ENCODE data around the gene LYRM4.
A peak's percentile ranks its signal among the peaks of the same experiment; 100 is the strongest.

Gene LYRM4

DNA sequence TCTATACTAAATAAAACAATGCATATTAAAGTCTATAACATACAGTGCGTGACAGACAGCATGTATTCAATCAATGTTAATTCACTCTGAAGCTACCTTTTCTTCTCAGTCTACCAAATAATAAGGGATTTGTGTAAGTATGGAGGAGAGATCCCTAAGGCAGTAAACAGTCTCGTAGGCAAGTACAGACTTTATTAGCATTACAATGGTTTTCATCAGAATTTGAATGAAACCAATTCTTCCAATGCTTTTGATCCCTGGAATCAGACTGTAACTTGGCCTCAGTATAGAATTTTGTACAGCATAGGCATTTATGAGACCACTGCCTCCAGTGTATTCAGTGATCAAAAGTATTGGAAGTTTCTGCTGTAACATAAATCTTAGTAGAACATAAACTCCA, 19.5 kb downstream of the LYRM4 start:
- DNase-seq, result no peak

DNA sequence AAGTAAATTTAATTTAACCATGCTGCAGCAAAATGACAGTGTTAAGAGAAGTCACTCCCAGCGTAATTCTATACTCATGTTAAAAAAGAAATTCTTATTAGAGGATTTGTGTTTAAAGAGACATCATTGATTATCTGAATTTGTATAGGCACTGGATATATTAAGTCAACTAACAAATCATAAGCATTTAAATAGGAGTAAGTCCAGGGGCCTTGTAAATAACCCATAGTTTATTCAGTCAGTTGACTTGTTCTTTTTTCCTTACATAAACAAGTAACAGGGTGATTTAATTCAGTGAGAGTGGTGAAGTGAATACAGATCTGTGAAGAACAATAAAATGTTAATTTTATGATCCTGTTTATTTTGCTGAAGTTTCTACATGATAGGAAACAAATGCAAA, 22.4 kb downstream of the LYRM4 start:
- DNase-seq, result no peak

DNA sequence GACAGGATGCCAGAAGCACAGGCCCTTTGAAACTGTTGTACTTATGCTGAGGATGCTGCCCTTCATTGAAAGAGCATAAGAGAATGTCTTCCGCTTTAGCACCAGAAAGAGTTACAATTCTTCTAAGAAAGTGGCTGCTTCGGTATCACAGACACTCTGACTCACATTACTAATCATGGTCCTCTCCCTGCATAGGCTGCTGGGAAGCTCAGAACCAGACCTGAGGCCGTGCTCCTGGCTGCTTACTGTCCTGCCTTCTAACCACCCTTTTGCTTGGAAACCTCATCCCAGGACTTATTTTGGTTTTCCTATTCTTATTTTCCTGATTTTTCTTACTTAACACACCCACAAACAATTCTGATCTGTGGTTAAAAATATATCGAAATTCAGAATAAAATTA, 22.9 kb downstream of the LYRM4 start:
- no peak for DNase-seq

DNA sequence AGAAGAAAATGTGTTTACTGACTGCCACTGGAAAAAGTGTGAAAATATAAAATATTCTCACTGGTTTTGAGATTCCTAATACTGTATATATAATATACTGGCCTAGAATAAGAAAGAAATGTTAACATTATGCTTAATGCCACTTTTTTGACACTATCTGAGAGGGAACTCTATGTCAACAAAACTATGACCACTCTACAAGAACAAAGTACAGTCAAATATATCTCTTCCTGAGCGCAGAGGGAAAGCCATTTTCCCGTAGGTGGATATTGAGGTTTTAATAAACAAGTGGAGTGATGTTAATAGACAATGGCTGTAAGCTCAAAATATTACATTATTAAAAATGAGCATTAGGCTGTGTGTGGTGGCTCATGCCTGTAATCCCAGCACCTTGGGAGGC, 24.9 kb downstream of the LYRM4 start:
- no peak for DNase-seq

DNA sequence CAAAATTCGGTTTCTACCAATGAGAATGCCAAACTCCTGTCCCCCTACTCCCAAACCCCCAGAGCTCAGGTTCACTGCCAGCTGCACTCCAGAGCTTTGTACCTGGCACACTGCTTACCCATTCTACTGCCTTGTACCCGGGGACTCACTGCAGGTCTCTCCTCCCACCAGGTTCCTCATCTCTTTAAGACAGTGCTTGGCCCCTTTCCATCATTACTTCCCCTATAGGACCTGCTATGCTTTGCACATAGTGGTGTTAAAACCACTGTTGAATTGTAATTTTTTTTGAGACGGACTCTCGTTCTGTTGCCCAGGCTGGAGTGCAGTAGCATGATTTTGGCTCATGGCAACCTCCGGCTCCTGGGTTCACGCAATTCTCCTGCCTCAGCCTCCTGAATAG, 25.9 kb downstream of the LYRM4 start:
- DNase-seq, result no peak

DNA sequence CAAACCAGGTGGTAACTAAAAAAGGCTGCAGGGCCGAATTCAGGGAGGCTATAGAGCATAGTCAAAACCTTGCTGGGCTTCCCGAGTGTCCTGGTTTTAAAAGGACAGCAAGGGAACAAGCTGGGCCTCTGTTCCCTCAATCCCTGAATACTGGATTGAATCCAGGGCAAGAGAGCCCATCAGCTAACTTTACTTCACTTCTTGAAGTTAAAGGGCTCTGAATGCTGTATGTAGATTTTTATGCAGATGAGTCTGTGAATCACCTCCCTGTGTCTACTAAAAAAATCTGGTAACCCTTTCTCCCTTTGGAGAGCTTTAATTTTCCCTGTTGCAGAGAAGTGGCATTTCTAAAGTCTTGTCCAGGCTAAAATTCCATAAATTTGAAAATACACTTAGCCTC, 29.5 kb downstream of the LYRM4 start:
- DNase-seq, result no peak

DNA sequence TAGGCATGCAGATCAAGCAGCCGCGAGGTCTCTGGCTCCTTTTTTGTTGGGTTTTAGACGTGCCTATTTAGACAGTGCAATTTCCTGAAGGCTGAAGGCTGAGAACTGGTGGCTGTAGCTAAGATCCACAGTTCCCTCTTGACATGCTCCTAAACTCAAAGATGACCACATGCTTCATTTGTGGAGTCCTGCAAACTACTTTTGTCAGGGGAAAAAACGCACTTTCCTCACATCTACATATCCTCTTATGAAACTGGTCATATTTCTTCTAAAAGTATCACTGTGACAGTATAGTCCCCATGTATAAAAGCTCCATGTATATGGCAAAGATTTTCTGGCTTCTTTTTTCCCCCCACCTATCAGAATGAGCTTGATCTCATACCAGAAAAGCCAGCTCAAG, 30.7 kb downstream of the LYRM4 start:
- no peak for DNase-seq

DNA sequence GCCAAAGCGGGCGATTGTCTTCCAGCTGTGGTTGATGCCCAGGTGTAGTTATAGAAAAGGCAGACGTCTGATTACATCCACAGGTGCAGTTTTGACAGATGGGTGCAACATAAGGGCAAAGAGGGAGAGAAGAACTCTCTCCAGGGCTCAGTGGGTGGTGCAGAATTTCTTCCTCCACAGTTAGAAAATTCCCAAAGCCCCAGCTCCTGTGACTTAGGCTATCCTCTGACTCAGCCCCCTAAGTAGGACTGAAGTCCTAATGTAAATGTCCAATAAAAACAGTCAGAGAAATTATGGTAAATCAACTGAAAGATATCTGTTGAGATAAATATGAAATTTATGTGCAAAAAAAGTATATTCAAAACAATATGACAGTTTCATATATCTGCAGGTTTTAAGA, 31.4 kb downstream of the LYRM4 start:
- no peak for DNase-seq

DNA sequence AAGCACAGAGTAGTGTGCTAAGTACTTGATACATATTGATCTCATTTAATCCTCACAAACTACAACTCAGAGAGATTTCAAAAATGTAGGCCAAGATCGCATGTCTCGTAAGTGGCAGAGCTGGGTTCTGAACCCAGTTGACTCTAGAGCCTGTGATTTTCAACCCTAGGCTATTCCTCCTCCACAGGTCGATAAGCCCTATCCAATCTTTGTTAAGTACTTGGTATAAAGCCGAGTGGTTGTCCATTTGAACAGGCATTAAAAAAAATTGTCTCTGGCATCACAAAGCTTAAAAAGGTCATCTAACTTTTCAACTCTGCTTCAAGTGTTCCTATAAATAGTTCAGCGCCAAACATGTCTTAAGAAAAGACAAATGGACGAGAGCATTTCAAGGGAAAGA, 37.4 kb downstream of the LYRM4 start:
- no peak for DNase-seq

DNA sequence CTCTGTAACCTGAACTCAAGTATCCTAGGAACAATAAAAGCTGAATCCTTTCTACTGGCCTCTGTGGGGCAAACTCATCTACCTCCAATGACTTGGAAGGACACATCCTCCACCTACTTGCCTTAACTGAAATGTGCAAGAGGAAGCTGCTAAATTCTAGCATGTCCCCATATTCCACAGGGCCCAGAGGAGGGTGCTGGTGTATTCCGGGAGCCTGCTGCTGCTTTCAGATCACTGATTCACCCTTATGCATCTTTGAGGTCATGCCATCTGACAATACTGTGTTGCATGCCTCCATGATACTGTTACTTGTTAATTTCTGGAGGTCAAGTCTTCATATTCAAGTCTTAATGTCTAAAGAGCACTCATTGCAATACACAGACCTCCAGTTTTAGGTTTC, 40.3 kb downstream of the LYRM4 start:
- DNase-seq, result no peak

DNA sequence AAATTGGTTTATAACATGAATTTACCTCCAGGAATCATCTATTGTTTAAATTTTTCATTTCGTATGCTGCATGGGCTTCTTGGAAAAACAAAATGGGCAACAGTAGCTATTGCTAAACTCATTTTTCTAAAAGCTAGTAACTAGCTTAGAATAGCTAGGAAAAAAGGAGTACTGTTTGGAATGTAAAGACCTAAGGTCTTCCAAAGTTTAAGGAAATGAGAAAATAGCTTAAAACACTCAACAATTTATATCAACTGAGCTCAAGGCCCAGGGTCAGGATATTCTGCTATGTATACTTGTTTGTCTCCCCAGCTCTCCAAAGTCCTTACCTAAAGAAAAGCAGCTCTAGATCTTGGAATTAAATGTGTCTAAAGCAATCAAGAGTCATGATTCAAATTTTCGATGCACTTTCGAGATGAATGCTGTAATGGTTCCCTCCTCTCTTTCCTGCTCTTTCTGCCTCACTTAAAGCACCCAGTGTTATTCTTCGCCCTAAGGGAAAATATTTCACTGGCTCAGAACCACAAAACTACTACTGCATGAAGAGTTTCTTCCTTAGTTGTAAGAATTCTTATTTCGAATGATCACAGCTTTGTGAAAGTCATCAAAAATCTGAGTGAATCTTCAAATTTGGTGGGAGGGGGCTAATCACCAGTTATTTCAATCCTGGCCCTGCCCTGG, 41.6 kb downstream of the LYRM4 start:
- no peak for DNase-seq

DNA sequence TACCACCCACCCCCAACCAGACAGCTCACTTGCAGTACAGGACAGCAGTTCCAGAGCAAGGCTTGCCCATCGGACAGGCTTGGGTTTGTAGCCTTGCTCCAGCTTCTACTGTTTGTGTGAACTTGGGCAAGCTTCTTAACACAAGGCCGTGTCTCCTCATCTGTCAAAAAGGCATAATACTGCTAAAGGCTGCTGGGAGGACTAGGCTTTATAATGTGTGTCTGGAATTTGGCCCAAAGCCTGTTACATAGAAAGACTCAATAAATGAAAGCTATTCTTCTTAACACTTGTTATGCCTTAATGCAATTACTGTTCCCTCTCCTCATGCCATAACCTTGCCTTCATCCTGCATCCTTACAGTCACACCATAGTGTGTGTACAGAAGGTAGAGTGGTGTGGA, 43.4 kb downstream of the LYRM4 start:
- no peak for DNase-seq

DNA sequence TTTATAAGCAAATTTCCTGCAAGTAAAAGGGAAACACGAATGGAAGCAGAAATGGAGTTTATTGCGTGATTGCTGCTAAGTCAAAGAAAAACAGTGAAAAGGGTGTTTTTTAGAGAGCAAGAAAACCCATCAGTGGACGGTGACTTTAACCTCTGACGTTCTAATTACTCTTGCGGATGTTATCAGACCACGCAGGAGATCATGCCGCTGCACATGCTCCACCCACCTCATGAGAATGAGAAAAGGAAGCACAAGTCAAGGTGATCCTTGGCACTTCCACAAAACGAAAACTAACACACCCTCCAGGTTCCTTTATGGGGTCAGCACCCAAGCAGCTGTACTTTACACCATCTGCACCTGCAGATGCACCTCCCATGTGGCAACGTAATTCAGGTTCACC, 45.0 kb downstream of the LYRM4 start:
- no peak for DNase-seq

DNA sequence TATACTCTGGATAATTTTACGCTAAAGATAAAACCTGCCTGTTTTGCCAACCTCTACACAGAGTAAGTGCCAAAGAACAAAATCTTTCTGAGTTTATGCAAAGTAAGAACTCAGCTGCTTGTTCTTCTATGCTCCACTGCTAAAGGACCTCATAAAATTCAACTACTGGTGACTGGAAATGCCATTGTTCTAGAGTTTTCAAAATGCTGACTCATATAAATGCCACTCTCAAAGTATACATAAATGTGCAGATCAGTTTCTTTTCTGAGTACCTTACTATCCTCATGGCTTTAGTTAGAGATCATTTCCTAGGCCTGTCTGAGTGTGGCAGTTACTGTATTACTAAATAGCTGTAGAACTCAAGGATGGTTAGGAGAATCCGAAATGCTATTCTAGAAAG, 45.6 kb downstream of the LYRM4 start:
- no peak for DNase-seq

DNA sequence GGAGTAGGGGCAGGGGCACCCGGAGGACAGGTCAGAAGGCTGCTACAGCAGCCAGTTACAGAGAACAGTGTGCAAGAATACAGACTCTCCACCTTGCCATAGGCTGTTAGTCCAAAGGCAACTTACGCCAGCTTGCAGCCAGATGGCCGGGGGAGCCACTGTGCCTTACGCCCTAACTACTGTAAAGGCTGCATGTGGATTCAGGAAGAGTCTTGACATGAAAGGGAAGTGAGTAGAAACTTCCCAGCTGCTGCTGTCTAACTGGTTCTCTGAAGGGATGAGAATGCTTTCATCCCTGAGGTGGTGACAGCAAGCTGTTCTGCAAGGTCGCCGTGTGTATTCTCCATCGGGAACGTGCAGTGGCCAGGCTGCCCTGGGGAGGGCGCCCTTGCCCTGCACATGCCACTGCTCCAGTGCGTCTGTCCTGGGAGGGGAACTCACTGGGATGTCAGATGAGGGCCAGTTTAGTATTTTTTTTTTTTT, 46.1 kb downstream of the LYRM4 start:
- DNase-seq, result peak; percentile 2

DNA sequence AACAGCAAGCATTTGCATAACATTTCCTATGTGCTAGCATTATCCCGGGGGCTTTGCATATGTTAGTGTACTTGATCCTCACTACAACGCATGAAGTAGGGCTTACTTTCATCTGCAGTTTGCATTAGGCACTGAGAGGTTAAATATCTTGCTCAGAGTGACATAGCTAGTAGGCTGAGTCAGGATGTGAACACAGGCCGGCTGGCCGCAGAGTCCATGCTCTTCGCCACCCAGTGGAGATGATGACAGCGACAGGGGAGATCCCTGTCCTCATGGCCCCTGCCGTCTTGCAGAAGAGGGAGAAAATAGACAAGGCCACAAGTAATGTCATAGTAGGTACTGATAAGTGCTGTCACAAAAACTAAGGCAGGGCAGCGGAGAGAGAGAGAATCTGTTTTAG, 46.9 kb downstream of the LYRM4 start:
- no peak for DNase-seq

DNA sequence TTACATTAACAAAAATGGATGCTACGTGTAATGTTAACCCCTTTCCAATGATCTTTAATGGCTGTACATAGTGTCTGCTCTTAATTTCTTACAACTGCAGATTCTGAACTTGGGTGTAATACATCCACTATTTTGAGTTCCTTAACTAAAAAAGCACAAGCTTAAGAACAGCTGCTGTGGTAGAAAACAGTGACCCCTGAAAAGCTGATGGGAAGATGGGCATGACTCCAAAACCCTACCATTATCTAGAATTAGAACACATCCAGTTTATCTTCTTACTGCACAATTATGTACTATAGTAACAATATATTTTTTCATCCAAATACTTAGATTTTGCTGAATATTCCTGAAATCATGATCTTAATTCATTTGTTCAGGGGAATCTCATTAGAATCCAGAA, 49.3 kb downstream of the LYRM4 start:
- no peak for DNase-seq

DNA sequence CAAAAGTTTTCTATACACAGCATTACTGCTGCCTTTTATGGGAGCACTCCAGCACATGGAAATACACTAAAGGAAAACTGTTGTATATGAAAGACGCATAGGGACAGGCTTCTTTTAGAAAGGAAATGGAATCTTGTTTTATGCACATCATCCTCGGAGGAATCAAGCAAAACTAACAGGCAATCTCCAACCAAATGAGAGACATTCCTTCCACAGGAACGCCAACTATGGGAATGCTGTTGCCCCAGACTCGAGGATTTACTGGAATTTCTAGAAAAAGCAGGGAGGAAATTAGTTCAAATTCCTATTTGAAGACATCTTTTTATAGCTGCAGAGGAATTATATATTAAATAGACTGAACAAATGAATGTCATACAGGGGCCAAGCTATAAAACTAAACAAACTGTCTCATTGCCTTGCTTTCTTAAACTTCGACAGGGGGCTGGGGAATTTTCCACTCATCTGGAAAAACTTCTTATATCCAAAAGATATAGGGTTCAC, 52.2 kb downstream of the LYRM4 start:
- DNase-seq, result no peak

DNA sequence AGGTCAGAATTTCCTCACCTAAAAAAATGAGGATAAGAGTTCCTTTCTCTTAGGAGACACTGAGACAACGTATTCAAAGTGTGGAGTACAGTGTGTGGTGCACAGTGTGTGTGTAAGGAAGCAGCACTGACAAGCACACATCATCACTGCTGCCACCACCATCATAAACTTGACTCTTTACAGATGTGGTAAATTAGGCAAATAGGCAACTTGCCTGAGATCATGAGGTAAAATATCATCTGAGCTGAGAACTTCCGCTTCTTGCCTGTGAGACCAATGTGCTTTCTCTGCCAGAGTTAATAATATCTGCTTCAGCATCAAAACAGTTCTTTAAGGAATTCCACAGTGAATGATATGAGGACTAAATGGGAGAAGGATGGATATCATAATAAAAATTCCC, 52.7 kb downstream of the LYRM4 start:
- no peak for DNase-seq

DNA sequence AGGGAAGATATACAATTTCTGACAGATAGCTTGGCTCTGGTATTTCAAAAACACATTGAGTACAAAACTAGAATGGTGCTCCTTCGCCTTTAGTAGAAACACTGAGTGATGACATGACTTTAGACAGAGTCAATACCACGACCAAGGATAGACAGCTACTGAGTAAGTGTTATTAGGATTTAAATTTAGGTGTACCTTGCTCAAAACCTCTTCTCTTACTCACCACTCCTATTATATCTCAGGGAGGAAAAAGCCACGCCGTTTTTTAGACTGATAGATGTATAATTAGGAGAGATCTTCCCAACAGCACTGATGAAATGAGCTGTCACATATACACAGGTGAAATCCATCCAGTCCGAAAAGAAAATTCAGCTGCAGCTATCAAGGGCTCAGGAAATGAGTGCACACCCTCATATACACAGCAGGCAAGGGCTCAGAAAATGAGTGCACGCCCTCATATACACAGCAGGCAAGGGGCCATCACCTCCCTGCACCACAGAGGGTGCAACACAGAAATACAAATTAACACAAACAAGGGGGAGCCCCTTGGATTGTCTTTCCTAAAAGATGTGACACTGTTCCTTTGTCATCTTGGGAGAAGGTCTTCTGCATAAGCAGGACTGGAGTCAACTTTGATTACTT, 53.7 kb downstream of the LYRM4 start:
- DNase-seq, result no peak

DNA sequence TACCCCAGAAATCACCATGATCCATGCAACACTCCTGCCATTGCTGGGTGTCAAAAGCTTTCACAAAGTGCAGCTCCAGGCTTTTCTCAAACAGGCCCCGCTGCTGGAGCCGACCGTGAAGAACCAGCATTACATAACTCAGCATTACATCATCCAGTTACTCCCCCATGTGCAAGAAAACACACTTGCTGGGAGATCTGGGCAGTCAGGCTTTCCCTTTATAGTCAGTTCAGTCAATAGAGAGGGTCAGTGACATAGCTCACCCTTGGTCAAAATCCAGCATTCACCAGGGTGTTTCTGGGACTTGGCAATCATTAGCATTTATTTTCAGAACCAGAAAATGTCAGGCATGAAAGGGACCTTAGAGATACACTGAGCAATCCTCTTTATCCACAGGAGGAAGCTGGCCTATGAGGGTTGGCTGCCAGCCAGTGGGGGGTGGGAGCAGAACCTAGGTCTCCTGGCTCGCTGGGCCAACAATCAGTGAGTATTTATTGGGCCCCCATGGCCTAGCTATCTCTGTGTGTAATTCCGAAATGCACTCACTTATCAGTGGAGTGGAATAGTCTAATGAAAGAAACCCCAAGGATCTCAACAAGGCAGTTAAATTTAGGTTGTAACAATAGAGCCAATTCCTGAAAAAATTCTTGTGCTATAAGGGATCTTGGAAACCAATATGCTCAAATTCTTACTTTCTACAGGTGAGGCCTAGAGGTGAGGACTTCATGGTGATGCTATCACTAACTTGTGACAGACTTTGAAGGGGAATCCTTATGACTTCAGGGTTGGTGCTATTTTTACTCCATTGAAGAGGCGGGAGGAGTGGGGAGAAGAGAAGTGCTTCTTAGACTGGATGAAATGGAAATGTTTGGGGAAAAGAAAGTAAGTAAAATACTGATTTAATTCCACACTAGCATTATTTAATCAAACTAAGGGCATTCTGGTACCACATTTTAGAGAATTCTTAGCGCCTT, 54.6 kb downstream of the LYRM4 start:
- no peak for DNase-seq

DNA sequence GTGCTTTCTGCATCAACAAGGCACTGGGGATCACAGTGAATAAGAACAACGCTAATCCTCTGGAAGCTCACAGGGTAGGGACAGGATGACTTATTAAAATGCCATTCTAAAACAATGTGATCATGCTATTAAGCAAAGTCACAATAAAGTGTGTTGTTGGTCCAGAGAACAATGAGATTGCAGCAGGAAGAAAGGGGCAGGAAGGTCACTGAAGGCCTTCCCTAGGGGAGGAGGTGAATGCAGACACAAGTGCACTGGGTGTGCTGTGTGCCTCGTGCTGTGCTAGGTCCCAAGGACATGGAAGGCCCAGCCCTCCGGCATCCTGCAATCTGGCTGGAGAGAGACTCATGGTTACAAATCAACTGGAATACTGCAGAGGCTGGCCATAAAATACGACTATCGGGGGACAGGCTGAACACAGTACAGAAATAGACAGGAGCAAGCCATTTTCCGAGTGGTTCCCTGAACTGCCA, 55.7 kb downstream of the LYRM4 start:
- no peak for DNase-seq

DNA sequence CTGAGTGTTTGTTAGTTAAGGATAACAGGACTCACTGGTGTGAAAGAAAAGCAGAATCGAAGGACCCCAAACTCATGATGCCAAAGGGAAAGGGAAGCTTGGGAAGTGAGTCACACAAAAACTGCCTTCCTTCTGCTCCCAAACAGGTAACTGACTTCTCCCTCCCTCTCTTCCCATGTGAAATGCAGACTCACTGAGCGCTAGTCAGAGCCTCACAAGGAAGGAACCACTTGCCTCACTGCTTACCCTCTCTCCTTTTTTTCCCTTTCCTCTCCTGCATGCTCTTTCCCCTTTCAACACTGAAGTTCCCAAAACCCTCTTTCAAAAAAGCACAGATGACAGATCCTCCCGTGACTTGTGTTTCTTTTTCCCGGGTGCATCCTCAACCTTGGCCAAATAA, 56.4 kb downstream of the LYRM4 start:
- DNase-seq, result no peak

DNA sequence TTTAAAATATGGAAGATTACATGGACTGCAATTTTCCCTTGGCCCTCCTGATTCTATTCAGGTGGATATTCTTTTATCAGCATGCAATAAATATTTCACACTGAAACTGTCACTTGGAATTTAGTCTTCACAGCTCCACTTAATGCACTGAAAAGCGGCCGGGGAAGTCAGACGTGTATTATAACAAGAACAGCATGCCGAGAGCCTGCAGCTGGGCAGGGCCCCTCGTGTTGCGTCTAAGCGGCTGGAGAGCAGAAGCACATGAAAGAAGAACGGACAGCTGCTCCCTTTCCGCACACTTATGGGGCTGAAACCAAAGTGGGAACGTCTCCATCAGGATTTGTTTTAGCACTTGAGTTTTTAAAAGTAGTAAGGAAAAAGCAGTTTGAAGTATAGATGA, 57.2 kb downstream of the LYRM4 start:
- DNase-seq, result no peak
